ENCODE results near the gene LRRN4CL. TPM values are rescaled to one million over a fixed set of nuclear protein-coding genes. Genes with fewer than 3 reads are reported as not detected.

The LRRN4CL gene
- total and polyA plus RNA-seq, 9 of the 15 experiments (the other 6 are each of a cell fraction or from before 2014, with no cell fraction given), result 0.03 to 0.11 (median 0.05) TPM; not detected in 4

- TF ChIP-seq ARID3A (IDR thresholded peaks at IDR 0.05; ENCODE audit: borderline replicate concordance, low read depth, low read length) (no peak), MAFK (IDR thresholded peaks at IDR 0.05; ENCODE audit: low read length) (no peak), SRSF9 (IDR thresholded peaks at IDR 0.05; ENCODE audit: borderline replicate concordance, low read depth, low read length) (no peak), ZNF764 (CRISPR knock-in tag; IDR thresholded peaks at IDR 0.05; ENCODE audit: low read depth) (no peak), ZNF23 (CRISPR knock-in tag; IDR thresholded peaks at IDR 0.05) (no peak), HNRNPL (IDR thresholded peaks at IDR 0.05; ENCODE audit: low read depth, low read length) (no peak), MTA2 (IDR thresholded peaks at IDR 0.05; ENCODE audit: low read depth) (no peak), ZBTB9 (CRISPR knock-in tag; IDR thresholded peaks at IDR 0.05) (no peak), NFIC (IDR thresholded peaks at IDR 0.05) (no peak), ATF7 (IDR thresholded peaks at IDR 0.05) (peak; percentile 96), ZNF512 (tag; IDR thresholded peaks at IDR 0.05) (no peak), CGGBP1 (CRISPR knock-in tag; IDR thresholded peaks at IDR 0.05) (no peak), TAL1 (IDR thresholded peaks at IDR 0.05) (no peak), ZNF232 (CRISPR knock-in tag; IDR thresholded peaks at IDR 0.05) (no peak), MAZ (CRISPR knock-in tag; conservative IDR thresholded peaks at IDR 0.05 in 1 of 2, IDR thresholded peaks at IDR 0.05 in 1 of 2) (no peak), ETS2 (tag; IDR thresholded peaks at IDR 0.05; ENCODE audit: borderline replicate concordance, poor library complexity, severe bottlenecking) (no peak), CAMTA2 (CRISPR knock-in tag; conservative IDR thresholded peaks at IDR 0.05) (no peak), EP300 (IDR thresholded peaks at IDR 0.05; ENCODE audit: low read length) (no peak), ZNF165 (CRISPR knock-in tag; IDR thresholded peaks at IDR 0.05; ENCODE audit: borderline replicate concordance) (no peak), HBP1 (CRISPR knock-in tag; IDR thresholded peaks at IDR 0.05) (no peak), CHD4 (IDR thresholded peaks at IDR 0.05; ENCODE audit: insufficient read depth, insufficient replicate concordance, low read depth, low read length, poor library complexity, severe bottlenecking) (no peak), RAD51 (IDR thresholded peaks at IDR 0.05; ENCODE audit: borderline replicate concordance, low read depth) (no peak)
These were observed 18.0 kb upstream of the LRRN4CL start, which contains the start of the genes BSCL2 and GNG3 (continued) for GRCh38 chr11:62707277-62707861.

All from K562 (cell line).